K562 (cell line): ENCODE results near the gene TYW1B. TPM values are rescaled to one million over a fixed set of nuclear protein-coding genes. Genes with fewer than 3 reads are reported as not detected.
"Not testable (repeated sequence)": the region's sequence is repeated elsewhere in the genome, so short reads cannot be mapped to it uniquely, and the experiment has no call there.

ENCODE experiments used
- ATAC-seq: fragments of 200-7000 bp; cut with Tn5 transposase; 3 replicates; pipeline ENCODE4 v1.9.1; 2020; ENCODE audit warnings: moderate library complexity
- BruUV-seq: library from RNA; stranded (reverse); fragments of 400-500 nt; replicated peaks from 2 replicates; lab custom pipeline; 2021; lab: Mats Ljungman, UMichigan
- CTCF ChIA-PET: fragments of 300-600 bp; formaldehyde crosslinking; extraction: SDS; loops from one replicate; lab custom pipeline; 2021; ENCODE audit warnings: low intra/inter-chr PET ratio; lab: Yijun Ruan, JAX
- POLR2A ChIA-PET: fragments of 300-600, 350-650 bp; sonication (Branson Sonifier 250); formaldehyde crosslinking; extraction: SDS; loops from one replicate; lab custom pipeline; 2021; ENCODE audit warnings: antibody characterized with exemption, inconsistent platforms; lab: Yijun Ruan, JAX
- DNase-seq, 4 experiments: peaks; one replicate each; pipeline versions ENCODE4 v3.0.0 to v3.0.0-alpha.2; 2011 to 2018; ENCODE audit warnings: low spot score in 3 of 4, mixed read lengths in 3 of 4; ENCODE audit errors: extremely low read depth in 1 of 4
- FAIRE-seq: peaks from 2 replicates; lab custom pipeline; 2011; peaks lifted over from hg19 to GRCh38; lab: Jason Lieb, UNC
- H2AFZ ChIP-seq: 2 replicates; pipeline ENCODE4 v1.6.0; 2011; ENCODE audit warnings: low read depth, low read length, control low read depth, inconsistent platforms
- H3K27ac ChIP-seq: fragments of 200-600 bp; 3 replicates; pipeline ENCODE4 v1.8.0; 2011; ENCODE audit warnings: low read depth, mild to moderate bottlenecking, control low read depth, inconsistent platforms, low read length, moderate library complexity, mixed read lengths; ENCODE audit errors: extremely low read depth
- H3K27me3 ChIP-seq, 2 experiments: fragments of 300-600 bp in 1 of 2; 2 replicates in 1 of 2; 3 replicates in 1 of 2; pipeline versions ENCODE4 v1.6.0 to v1.8.0; 2011; ENCODE audit warnings: inconsistent platforms in 2 of 2, low read length in 2 of 2, mild to moderate bottlenecking in 1 of 2, mixed read lengths in 1 of 2, moderate library complexity in 1 of 2; ENCODE audit not compliant: control insufficient read depth in 2 of 2, insufficient read depth in 2 of 2
- H3K36me3 ChIP-seq: fragments of 300-600 bp; 3 replicates; pipeline ENCODE4 v1.8.0; 2011; ENCODE audit warnings: mild to moderate bottlenecking, low read length, inconsistent platforms; ENCODE audit not compliant: control insufficient read depth, insufficient read depth
- H3K4me1 ChIP-seq, 2 experiments: fragments of 200-600 bp in 1 of 2; replicated peaks in 1 of 2; 2 replicates in 1 of 2; 3 replicates in 1 of 2; pipeline versions ENCODE4 v1.5.1 to v1.8.0; 2011; ENCODE audit warnings: inconsistent platforms in 2 of 2, low read length in 2 of 2, mild to moderate bottlenecking in 1 of 2, mixed read lengths in 1 of 2, moderate library complexity in 1 of 2; ENCODE audit not compliant: control insufficient read depth in 2 of 2, insufficient read depth in 2 of 2
- H3K4me2 ChIP-seq: 2 replicates; pipeline ENCODE4 v1.6.1; 2011; ENCODE audit warnings: low read length, control low read depth, inconsistent platforms, mixed read lengths; ENCODE audit not compliant: insufficient read depth
- H3K4me3 ChIP-seq: fragments of 200-600 bp; sonication (generic), shearing (Covaris generic); 2 replicates; pipeline ENCODE4 v1.5.1; 2016; ENCODE audit warnings: control low read depth, inconsistent platforms
- H3K79me2 ChIP-seq: fragments of 200-600 bp; 3 replicates; pipeline ENCODE4 v1.8.0; 2011; ENCODE audit warnings: low read length, inconsistent platforms; ENCODE audit not compliant: control insufficient read depth, insufficient read depth
- H3K9ac ChIP-seq, 2 experiments: 2 replicates each; pipeline versions ENCODE4 v1.6.0 to v1.6.1; 2011; ENCODE audit warnings: low read depth in 2 of 2, low read length in 2 of 2, control low read depth in 1 of 2, inconsistent platforms in 1 of 2, mild to moderate bottlenecking in 1 of 2, mixed read lengths in 1 of 2; ENCODE audit not compliant: insufficient read depth in 1 of 2
- H3K9me1 ChIP-seq: one replicate; pipeline ENCODE4 v1.6.0; 2011; ENCODE audit warnings: inconsistent platforms, mild to moderate bottlenecking, low read length, moderate library complexity; ENCODE audit not compliant: control insufficient read depth, insufficient read depth
- H3K9me3 ChIP-seq: replicated peaks from 2 replicates; pipeline ENCODE4 v1.5.1; 2011; ENCODE audit warnings: low read depth, low read length, inconsistent platforms; ENCODE audit not compliant: control insufficient read depth, insufficient read depth
- H4K20me1 ChIP-seq: replicated peaks from 2 replicates; pipeline ENCODE4 v1.6.1; 2011; ENCODE audit warnings: low read length, inconsistent platforms, mixed read lengths; ENCODE audit not compliant: control insufficient read depth, insufficient read depth
- CTCF ChIP-seq, 3 experiments: IDR thresholded peaks in 2 of 3; conservative IDR thresholded peaks in 1 of 3; 2 replicates each; pipeline ENCODE4 v1.5.1; 2011 to 2012; ENCODE audit warnings: low read length in 3 of 3, mild to moderate bottlenecking in 3 of 3, control low read depth in 2 of 3, improper control_type of control experiment in 1 of 3, inconsistent platforms in 1 of 3, low read depth in 1 of 3, mixed read lengths in 1 of 3, moderate library complexity in 1 of 3; ENCODE audit not compliant: insufficient read depth in 2 of 3
- HMBOX1 ChIP-seq: sonication (generic); IDR thresholded peaks from 2 replicates; pipeline ENCODE4 v1.6.1; 2016
- PBX2 ChIP-seq, 2 experiments: IDR thresholded peaks in 1 of 2; conservative IDR thresholded peaks in 1 of 2; 2 replicates each; pipeline ENCODE4 v1.6.1; 2016; ENCODE audit warnings: low read depth in 2 of 2, mild to moderate bottlenecking in 1 of 2, missing compliant biosample characterization in 1 of 2, missing genetic modification characterization in 1 of 2, moderate library complexity in 1 of 2
- PKNOX1 ChIP-seq: fragments of 450-650 bp; IDR thresholded peaks from 2 replicates; pipeline ENCODE4 v1.6.1; 2016
- WGBS: fragments of 100-300 bp; shearing (Covaris generic); methylation state at CpG from one replicate; pipeline ENCODE4 v1.1.6; 2016; ENCODE audit warnings: low coverage, mixed read lengths; ENCODE audit not compliant: insufficient coverage; ENCODE audit errors: missing lambda C conversion rate; 5-methylcytosine and 5-hydroxymethylcytosine counted together
- in situ Hi-C: fragments of 300-500 bp; cut with MboI; formaldehyde crosslinking; loops from 4 replicates; pipeline ENCODE4 v1.15.0; 2018; ENCODE audit warnings: inconsistent platforms, mixed read lengths
- intact Hi-C: fragments of 100-400 bp; cut with micrococcal nuclease; formaldehyde crosslinking; loops from 2 replicates; pipeline ENCODE4 v1.14.2; 2022
- polyA plus RNA-seq, 8 experiments: library from polyadenylated mRNA; depleted of rRNA in 4 of 8; stranded (reverse) in 5 of 8; unstranded in 3 of 8; fragments of >200 nt; fragmentation: Nextera tagmentation in 2 of 8; fragmentation: Illumina TruSeq in 1 of 8; extraction: Ambion mirVana in 2 of 8; extraction: Trizol in 1 of 8; gene quantifications; 2 replicates each; pipeline versions ENCODE4 v1.2.1 to v1.2.3, GENCODE V29; 2011 to 2014; ENCODE audit warnings: inconsistent platforms in 1 of 8, missing spikeins in 1 of 8
- total RNA-seq, 7 experiments: library from RNA; depleted of rRNA in 6 of 7; stranded (reverse); fragments of >200 nt in 6 of 7; fragmentation: Illumina TruSeq in 2 of 7; extraction: Trizol in 2 of 7; gene quantifications; 2 replicates each; pipeline versions ENCODE4 v1.2.1 to v1.2.3, GENCODE V29; 2011 to 2021; ENCODE audit warnings: low replicate concordance in 1 of 7

TYW1B gene
- total and polyA plus RNA-seq, 9 of the 15 experiments (the other 6 are each of a cell fraction or from before 2014, with no cell fraction given): 5.8 to 14.7 (median 9.8) TPM

- CTCF ChIA-PET, H2AFZ ChIP-seq, H3K9me1 ChIP-seq, H3K9ac ChIP-seq, H3K27ac ChIP-seq, H4K20me1 ChIP-seq, H3K36me3 ChIP-seq, H3K9me3 ChIP-seq, H3K4me3 ChIP-seq, in situ Hi-C loops, H3K4me1 ChIP-seq, DNase-seq, BruUV-seq, POLR2A ChIA-PET, H3K79me2 ChIP-seq, H3K4me2 ChIP-seq, H3K27me3 ChIP-seq, intact Hi-C loops: not testable (repeated sequence)
- FAIRE-seq (peak; percentile 40), ATAC-seq (peak; percentile 87)
- TF ChIP-seq CTCF (IDR thresholded peaks at IDR 0.05 in 2 of 3, conservative IDR thresholded peaks at IDR 0.05 in 1 of 3; ENCODE audit: insufficient read depth in 2 of 3, low read depth in 1 of 3, low read length in 3 of 3): peak in 2 of 3 experiments; percentile 41 to 55; a peak in 3 of 6 replicates
- 19% methylated on average over 6 of the region's 8 CpGs for WGBS
Observed at GRCh38 chr7:72635273-72635908, 192.6 kb downstream of the TYW1B start.

- intact Hi-C loops; H3K9me3 ChIP-seq; H3K79me2 ChIP-seq; H3K9me1 ChIP-seq; H3K4me1 ChIP-seq; POLR2A ChIA-PET; H3K27me3 ChIP-seq; BruUV-seq; H3K4me3 ChIP-seq; H2AFZ ChIP-seq; H3K36me3 ChIP-seq; H4K20me1 ChIP-seq; H3K4me2 ChIP-seq; in situ Hi-C loops; CTCF ChIA-PET; H3K9ac ChIP-seq; TF ChIP-seq PBX2 (CRISPR knock-in tag; IDR thresholded peaks at IDR 0.05; ENCODE audit: low read depth): not testable (repeated sequence)
- FAIRE-seq (peak; percentile 89), ATAC-seq (peak; percentile 98), DNase-seq (peak in 1 of 4 experiments; percentile 59)
- no CpG with 5 or more reads among the region's 1 CpG for WGBS
- H3K27ac ChIP-seq: peak overlapping the region; percentile 35; the same call in 1 of the 3 replicates
- TF ChIP-seq PBX2 (tag; conservative IDR thresholded peaks at IDR 0.05; ENCODE audit: low read depth) (peak; percentile 53; the same call in 1 of the 2 replicates), HMBOX1 (peak; percentile 58; the same call in 1 of the 2 replicates), PKNOX1 (peak; percentile 76; the same call in 1 of the 2 replicates)
Observed at GRCh38 chr7:72632765-72633292, 195.2 kb downstream of the TYW1B start.
